GM18517 (cell line): ENCODE measurements around the gene CHMP5.

Source experiments
- ATAC-seq: cut with Tn5 transposase; IDR thresholded peaks from one replicate; pipeline ENCODE4 v1.9.1; 2021; ENCODE audit warnings: mild to moderate bottlenecking, moderate library complexity; ENCODE audit not compliant: unreplicated experiment

Gene CHMP5

DNA sequence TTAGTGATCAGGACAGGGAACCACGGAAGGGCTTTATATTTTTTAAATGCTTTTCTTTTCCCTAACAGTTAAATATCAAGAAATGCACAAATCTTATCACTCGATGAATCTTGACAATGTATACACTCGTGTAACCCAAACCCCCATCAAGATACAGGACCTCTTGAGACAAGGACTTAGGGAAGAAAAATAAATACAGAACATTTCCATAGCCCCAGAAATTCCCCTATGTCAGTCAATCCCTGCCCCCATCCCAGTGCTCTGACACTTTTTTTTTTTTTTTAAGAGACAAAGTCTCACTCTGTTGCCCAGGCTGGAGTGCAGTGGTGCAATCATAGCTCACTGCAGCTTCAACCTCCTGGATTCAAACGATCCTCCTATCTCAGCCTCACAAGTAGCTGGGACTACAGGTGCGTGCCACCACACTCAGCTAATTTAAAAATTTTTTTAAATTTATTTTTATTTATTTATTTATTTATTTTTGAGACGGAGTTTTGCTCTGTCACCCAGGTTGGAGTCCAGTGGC is 22.2 kb upstream of the CHMP5 start:
- ATAC-seq, result no peak

DNA sequence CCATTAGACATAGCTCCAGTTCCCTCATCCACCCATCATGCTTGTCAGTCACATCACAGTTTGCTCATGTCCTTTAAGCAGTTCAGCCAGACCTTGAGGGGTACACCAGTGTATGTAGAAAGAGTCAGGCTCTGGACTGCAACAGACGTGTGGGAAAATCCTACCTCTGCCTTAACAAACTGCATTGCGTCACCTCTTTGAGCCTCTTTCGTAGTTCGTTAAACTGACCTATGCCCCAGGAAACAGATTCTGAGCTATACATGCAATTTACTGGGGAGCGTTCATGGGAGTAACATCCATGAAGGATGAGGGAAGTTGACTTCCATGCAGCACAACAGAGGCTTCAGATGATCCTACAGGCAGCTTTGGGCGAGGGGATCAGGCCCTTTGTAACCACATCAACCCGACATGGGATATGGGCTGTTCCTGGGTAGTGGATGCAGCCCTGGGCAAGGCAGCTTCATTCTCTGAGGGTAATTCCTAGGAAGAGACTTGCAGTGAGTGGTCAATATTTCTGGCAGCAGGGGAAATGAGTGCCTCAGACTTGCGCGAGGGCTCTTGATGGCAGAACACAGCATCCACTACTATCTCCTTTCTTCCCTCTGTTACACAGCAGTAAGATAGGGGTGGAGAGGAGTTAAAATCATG is 20.6 kb upstream of the CHMP5 start:
- no peak for ATAC-seq

- ATAC-seq, result no peak
These were observed 19.5 kb upstream of the CHMP5 start for GRCh38 chr9:33245341-33245740.

- ATAC-seq, result no peak
These were observed 18.5 kb upstream of the CHMP5 start for GRCh38 chr9:33246269-33246860.

DNA sequence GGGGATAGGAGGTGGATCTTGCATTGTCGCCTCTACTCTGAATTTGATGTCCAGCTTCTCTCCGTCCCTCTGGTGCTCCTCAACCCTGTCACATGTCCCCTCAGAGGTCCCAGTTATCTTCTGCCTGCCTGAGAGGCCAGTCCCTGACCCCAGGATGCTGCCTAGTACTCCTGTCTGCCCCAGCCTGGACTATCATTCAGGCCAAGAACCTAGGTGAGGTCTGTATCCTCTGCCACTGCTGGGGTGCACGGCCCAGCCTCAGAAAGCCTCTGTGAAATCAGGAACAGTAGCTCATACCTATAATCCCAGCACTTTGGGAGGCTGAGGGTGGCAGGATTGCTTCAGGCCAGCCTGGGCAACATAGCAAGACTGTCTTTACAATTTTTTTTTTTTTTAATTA is 16.2 kb upstream of the CHMP5 start:
- no peak for ATAC-seq

GRCh38 chr9:33249087-33249658 is 15.7 kb upstream of the CHMP5 start:
- peak; percentile 57 for ATAC-seq

GRCh38 chr9:33249983-33250382 is 14.9 kb upstream of the CHMP5 start:
- no peak for ATAC-seq

DNA sequence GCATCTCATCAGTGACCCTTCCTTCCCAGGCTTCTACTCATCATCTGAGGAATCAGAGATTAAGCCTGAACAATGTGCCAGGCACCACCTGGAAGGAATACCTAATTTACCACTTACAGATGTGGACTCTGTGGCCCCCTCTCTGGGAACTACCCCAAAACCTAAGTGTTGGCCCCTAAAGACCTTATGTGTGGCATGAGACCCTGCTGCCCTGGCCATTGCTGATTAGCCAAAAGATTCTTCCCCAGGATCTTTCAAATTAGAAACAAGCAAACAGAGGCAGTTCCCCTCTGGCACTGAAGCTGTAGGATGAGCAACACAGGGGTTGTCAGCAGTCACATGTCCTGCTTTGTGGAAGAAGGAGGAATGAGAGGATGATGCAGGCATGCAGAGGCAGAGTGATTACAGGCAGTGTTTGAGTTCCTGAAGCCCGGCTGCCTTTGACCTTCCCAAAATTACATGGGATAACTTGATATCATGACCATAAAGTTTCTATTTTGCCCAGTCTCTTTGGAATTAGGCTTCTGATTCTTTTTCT is 14.3 kb upstream of the CHMP5 start:
- no peak for ATAC-seq

DNA sequence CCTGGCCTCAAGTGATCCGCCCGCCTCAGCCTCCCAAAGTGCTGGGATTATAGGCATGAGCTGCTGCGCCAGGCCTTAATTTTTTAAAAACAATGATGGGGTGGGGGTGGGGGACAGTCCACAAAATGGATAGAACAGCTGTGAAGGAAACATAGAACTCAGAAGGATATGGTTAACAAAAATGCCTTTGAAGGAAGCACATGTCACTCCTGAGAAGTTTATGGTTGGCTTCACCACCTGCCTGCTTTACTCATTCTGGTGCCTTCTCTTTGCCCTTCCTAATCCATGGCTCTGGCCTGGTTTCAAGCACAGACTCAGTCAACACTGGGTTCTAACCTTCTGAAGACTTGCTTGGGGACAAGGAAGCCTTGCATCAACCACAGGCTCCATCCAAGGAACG is 10.6 kb upstream of the CHMP5 start:
- ATAC-seq, result no peak

DNA sequence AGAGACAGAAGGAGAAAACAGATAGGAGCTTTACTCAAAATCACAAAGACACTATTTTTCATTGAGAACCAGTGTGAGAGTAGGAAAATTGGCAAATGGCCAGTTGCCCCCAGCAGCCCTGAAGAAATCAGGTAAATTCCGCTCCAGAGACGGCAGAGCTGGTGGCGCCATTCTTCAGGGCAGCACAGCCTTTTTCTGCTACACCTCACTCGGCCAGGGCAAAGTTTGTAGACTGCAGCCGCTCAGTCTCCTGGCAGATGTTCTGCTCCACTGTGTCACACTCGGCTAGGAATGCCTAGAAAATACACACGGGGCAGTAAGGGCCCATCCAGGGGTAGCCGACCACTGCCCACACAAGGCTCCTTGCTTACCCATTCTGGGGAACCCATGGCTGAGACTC is 9.8 kb upstream of the CHMP5 start:
- ATAC-seq, result no peak

- no peak for ATAC-seq
These were observed 9.4 kb upstream of the CHMP5 start for GRCh38 chr9:33255471-33255870.

DNA sequence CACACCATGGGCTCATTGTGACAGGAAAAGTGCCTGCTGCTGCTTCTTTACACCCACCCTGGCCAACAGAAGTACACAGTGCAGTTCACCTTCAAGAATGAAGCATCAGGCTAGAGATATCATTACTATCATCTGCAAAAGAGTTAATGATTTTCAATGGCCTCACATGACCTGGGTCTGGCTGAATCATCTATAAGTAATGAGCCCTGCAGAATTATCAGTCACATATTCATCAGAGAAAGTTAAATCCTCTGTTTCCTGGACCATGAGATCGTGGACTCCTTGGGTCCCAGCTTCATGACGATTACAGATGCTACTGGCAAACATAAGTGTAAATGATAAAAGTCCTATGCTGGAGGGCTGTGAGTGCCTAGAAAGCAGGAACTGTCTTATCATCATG is 8.6 kb upstream of the CHMP5 start:
- ATAC-seq, result no peak

GRCh38 chr9:33257276-33257675 is 7.6 kb upstream of the CHMP5 start:
- no peak for ATAC-seq

DNA sequence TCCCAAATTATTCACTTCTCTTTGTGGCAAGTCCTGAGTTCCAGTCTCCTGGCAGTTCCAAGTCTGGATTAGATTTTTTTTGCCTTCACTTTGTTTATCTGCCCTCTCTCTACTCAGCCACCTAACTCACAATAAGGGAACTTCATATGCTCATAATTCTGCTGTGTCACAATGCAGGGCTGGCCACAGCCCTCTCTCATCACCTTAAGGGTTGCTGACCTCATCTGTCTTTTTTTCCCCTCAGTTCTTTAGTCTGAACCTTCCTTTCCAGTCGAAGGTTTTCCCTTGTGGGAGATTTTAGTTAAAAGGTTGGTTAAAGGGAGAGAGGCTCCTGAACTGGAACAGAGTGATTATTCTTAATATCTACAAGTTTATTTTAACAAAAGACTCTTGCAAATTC is 4.5 kb upstream of the CHMP5 start:
- no peak for ATAC-seq

DNA sequence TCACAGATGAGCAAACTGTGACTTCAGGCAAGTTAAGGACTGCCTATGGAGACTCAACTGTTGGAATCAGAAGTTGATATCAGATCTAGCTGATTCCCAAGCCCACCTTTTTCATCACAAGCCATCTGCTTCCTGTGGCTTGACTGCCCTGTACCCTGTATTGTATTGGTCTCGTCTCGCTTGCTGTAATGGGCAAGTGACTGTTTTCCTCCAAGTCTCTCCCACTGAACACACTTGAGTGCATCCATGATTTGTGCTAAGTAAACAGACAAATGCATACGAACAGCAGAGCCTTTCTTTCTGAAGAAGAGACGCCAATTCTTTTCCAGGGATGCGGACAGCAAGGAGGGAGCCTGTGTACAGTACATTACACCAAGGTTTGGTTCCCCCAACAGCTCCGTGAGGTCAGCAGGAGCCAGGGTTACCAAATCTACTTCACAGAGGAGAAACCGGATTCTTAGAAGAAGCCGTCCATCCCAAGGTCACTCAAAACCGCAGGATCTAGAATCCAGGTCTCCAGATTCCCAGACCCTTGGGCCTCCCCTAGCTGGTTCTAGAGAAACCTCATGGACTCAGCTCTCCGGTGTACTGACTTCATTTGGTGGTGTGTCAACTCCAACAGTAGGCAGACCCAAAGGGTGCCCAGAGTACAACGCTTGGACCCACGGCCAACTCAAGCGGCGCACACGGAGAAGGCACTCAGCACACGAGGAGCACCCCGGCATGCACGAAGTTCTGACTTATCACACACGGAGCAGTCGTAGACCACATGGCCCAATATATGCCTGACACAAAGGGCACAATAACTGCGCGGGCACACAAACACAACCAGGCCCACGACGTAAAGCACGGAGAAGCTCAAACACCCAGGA is 1.5 kb upstream of the CHMP5 start:
- ATAC-seq, result no peak

DNA sequence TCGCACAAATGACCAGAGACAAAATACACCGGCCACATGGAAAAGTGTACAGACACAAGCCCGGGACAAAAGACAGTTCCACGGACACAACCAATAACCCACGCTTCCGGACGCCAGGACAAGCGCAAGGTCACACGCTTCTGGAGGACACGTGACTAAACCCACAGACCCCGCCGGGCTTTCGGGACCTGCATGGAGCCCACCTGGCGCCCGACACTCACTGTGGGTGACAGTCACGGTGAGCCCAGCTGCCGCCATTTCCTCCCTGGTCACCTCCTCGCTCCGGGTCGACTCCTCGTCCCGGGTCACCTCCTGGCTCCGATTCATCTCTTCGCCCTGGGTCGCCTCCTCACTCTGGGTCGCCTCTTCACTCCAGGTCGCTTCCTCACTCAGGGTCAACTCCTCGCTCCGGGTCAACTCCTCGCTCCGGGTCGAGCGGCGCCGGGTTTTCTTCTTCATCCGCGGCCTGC is 811 bp upstream of the CHMP5 start:
- ATAC-seq, result peak; percentile 19

GRCh38 chr9:33265211-33265865 is 489 bp downstream of the CHMP5 start:
- no peak for ATAC-seq

DNA sequence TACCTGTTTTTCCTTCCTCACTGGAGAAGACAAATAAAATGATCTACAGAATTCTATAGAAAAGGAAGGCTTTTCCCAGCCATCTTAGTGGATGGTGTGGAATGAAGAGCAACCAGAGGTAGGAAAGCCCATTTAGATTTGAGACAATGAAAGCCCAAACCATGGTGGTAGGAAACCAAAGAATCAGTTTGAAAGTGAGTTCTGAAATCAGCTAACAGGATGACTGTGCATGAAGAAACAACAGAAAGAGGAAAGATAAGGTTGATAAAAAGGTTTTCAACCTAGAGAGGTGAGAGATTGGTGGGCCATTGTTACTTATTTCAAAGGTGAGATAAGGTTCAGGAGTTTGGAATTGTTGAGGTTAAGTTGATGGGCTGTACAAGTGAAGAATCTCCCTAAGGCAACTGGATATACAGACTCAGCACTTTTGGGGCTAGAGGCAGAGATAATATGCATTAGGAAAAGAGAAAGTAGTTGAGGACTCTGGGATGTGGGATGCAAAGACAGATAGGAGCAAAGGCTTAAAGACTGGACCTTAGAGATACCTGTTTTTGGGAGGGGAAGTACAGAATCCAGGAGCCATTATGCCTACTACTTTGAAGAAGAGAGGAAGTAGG is 2.4 kb downstream of the CHMP5 start:
- ATAC-seq, result no peak

- ATAC-seq, result no peak
These were observed 5.3 kb downstream of the CHMP5 start for GRCh38 chr9:33270146-33270545.

- no peak for ATAC-seq
These were observed 7.2 kb downstream of the CHMP5 start for GRCh38 chr9:33272061-33272460.
